Dedifferentiated amniotic fluid mesenchymal stem cell (primary cell): ENCODE measurements around the gene PMEPA1.

ENCODE experiments used
- DNase-seq: peaks from one replicate; pipeline ENCODE4 v3.0.0-alpha.2; 2016; ENCODE audit errors: extremely low spot score

The PMEPA1 gene

GRCh38 chr20:57711311-57711712 lies 1.5 kb upstream of the PMEPA1 start:
- DNase-seq, result no peak

GRCh38 chr20:57710841-57711240 lies 1.0 kb upstream of the PMEPA1 start:
- DNase-seq, result no peak

- DNase-seq, result peak; percentile 15
Observed at GRCh38 chr20:57708694-57709673, 831 bp downstream of the PMEPA1 start.

GRCh38 chr20:57707849-57708693 lies 1.7 kb downstream of the PMEPA1 start:
- no peak for DNase-seq

- no peak for DNase-seq
Observed at GRCh38 chr20:57707320-57707719, 2.5 kb downstream of the PMEPA1 start.

- no peak for DNase-seq
Observed at GRCh38 chr20:57705127-57705899, 4.5 kb downstream of the PMEPA1 start.

- DNase-seq, result no peak
Observed at GRCh38 chr20:57704245-57704644, 5.6 kb downstream of the PMEPA1 start.

GRCh38 chr20:57703013-57703412 lies 6.8 kb downstream of the PMEPA1 start:
- no peak for DNase-seq

GRCh38 chr20:57702521-57702920 lies 7.3 kb downstream of the PMEPA1 start:
- no peak for DNase-seq

- DNase-seq, result no peak
Observed at GRCh38 chr20:57702091-57702490, 7.7 kb downstream of the PMEPA1 start.

GRCh38 chr20:57701651-57702050 lies 8.2 kb downstream of the PMEPA1 start:
- no peak for DNase-seq

- DNase-seq, result no peak
Observed at GRCh38 chr20:57701090-57701489, 8.7 kb downstream of the PMEPA1 start.

- no peak for DNase-seq
Observed at GRCh38 chr20:57699395-57699794, 10.4 kb downstream of the PMEPA1 start.

- no peak for DNase-seq
Observed at GRCh38 chr20:57698867-57699275, 10.9 kb downstream of the PMEPA1 start.

GRCh38 chr20:57698116-57698866 lies 11.5 kb downstream of the PMEPA1 start:
- peak; percentile 87 for DNase-seq

- DNase-seq, result no peak
Observed at GRCh38 chr20:57697543-57697942, 12.3 kb downstream of the PMEPA1 start.

GRCh38 chr20:57696401-57696961 lies 13.3 kb downstream of the PMEPA1 start:
- DNase-seq, result no peak

GRCh38 chr20:57695940-57696339 lies 13.9 kb downstream of the PMEPA1 start:
- DNase-seq, result no peak

GRCh38 chr20:57695012-57695411 lies 14.8 kb downstream of the PMEPA1 start:
- DNase-seq, result no peak

- DNase-seq, result no peak
Observed at GRCh38 chr20:57694481-57694880, 15.3 kb downstream of the PMEPA1 start.
